Measurements from ENCODE around the gene PSG5.
"Not testable (repeated sequence)": the region's sequence is repeated elsewhere in the genome, so short reads cannot be mapped to it uniquely, and the experiment has no call there.

PSG5 gene

DNA sequence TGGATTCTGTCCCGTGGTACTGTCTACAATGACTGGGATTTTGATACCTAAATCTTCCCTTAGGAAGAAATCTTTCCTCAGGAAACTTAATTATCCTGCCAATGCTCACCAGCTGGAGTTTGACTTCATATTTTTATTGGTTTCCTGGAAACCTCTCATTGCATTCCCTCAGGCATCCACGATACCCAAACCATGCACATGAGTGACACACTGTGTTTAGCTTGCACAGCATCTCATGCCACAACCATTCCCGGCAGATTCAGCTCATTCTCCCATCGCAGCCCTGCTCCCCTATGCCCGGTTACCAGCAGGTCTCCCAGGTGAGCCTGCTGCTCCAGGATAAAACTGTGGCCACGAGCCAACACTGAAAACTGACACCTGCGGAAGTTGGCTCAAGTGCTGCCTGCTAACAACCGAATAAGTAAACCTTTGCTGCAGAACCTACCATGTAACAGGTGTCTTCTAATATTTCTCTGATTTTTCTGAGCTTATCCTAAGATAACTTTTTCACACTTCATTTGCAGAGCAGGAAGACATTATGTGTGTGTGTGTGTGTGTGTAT, 55.0 kb downstream of the PSG5 start:
- no CpG with 5 or more reads among the region's 8 CpGs for WGBS (ENCODE audit: extremely low coverage, insufficient coverage, insufficient read length)
- H3K18ac ChIP-seq (ENCODE audit: low read length); H3K4me3 ChIP-seq (ENCODE audit: low read depth, low read length); H3K27ac ChIP-seq (ENCODE audit: low read depth, low read length); H3K23ac ChIP-seq (ENCODE audit: low read length); H4K91ac ChIP-seq (ENCODE audit: low read depth, low read length); H3K4me1 ChIP-seq (ENCODE audit: control insufficient read depth in 1 of 2, insufficient read depth in 2 of 2, low read length in 2 of 2); H2BK120ac ChIP-seq (ENCODE audit: insufficient read depth, low read length, poor library complexity); H3K4ac ChIP-seq (ENCODE audit: low read depth, low read length); H3K27me3 ChIP-seq (ENCODE audit: insufficient read depth, low read length); H3K4me2 ChIP-seq (ENCODE audit: low read length); H2AFZ ChIP-seq (ENCODE audit: insufficient read depth, low read length, poor library complexity); H2BK12ac ChIP-seq (ENCODE audit: low read length); H2AK5ac ChIP-seq (ENCODE audit: low read length); H4K8ac ChIP-seq (ENCODE audit: low read depth, low read length); H3K14ac ChIP-seq (ENCODE audit: low read length); H3K79me1 ChIP-seq (ENCODE audit: low read length); H3K9ac ChIP-seq (ENCODE audit: low read length); H3K79me2 ChIP-seq (ENCODE audit: control insufficient read depth, insufficient read depth, low read length, poor library complexity); H4K12ac ChIP-seq (ENCODE audit: low read depth, low read length); H2BK5ac ChIP-seq (ENCODE audit: low read depth, low read length, poor library complexity); H3K36me3 ChIP-seq (ENCODE audit: control insufficient read depth in 1 of 2, insufficient read depth in 2 of 2, low read length in 2 of 2): not testable (repeated sequence)
- peak; percentile 91 to 93 for DNase-seq
- H3K9me3 ChIP-seq (ENCODE audit: insufficient read depth, low read depth, low read length): peaks cover 14% of the 10 kb centered on the region

DNA sequence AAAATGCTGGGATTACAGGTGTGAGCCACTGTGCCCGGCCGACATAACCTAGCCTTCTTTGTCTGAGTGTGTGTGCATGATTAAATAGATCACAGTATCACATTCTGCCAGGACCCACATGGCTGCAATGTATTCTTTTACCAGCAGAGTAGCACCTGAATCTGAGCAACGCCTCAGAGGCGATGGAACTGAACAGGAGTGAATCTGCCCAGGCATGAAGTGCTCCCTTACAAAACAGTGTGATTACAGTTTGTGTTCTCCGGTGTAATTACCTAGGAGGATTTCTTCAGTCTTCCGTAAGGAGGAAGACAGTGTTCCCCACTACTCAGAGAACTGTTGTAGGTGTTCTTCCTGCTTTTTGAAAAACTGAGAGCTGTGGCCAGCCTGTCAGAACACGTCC, 57.1 kb downstream of the PSG5 start:
- not testable (repeated sequence) for H3K23ac ChIP-seq (ENCODE audit: low read length)
- WGBS (ENCODE audit: extremely low coverage, insufficient coverage, insufficient read length): no CpG with 5 or more reads among the region's 7 CpGs

DNA sequence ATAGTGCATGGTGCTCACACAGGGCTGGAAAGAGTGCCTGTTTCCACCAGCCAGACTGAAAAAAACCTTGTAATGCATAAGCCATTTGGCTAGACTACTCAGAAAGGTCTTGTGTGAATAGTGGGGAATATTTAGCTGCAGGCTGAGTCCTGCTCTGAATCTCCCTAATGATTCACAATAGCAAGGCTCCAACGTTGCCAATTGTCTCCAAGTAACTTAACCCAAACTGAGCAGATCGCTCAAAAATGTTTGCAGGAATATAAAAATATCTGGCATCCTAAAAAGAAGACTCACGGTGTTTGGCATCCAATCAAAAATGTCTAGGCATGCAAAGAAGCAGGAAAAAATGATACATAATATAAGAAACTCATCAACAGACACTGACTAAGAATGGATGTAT, 59.0 kb downstream of the PSG5 start:
- H3K9ac ChIP-seq (ENCODE audit: low read length); H2BK5ac ChIP-seq (ENCODE audit: low read depth, low read length, poor library complexity); H3K27ac ChIP-seq (ENCODE audit: low read depth, low read length); H3K4me1 ChIP-seq (ENCODE audit: control insufficient read depth in 1 of 2, insufficient read depth in 2 of 2, low read length in 2 of 2); H2BK120ac ChIP-seq (ENCODE audit: insufficient read depth, low read length, poor library complexity); H4K91ac ChIP-seq (ENCODE audit: low read depth, low read length); H2BK12ac ChIP-seq (ENCODE audit: low read length); H2AFZ ChIP-seq (ENCODE audit: insufficient read depth, low read length, poor library complexity); H3K4ac ChIP-seq (ENCODE audit: low read depth, low read length); H3K36me3 ChIP-seq (ENCODE audit: control insufficient read depth in 1 of 2, insufficient read depth in 2 of 2, low read length in 2 of 2); H3K4me3 ChIP-seq (ENCODE audit: low read depth, low read length); H3K79me2 ChIP-seq (ENCODE audit: control insufficient read depth, insufficient read depth, low read length, poor library complexity); H3K23ac ChIP-seq (ENCODE audit: low read length); H3K4me2 ChIP-seq (ENCODE audit: low read length); H4K8ac ChIP-seq (ENCODE audit: low read depth, low read length); H2AK5ac ChIP-seq (ENCODE audit: low read length); H3K14ac ChIP-seq (ENCODE audit: low read length); H3K79me1 ChIP-seq (ENCODE audit: low read length); H3K18ac ChIP-seq (ENCODE audit: low read length); H3K27me3 ChIP-seq (ENCODE audit: insufficient read depth, low read length); H4K12ac ChIP-seq (ENCODE audit: low read depth, low read length): not testable (repeated sequence)
- H3K9me3 ChIP-seq (ENCODE audit: insufficient read depth, low read depth, low read length): peaks cover 12% of the 10 kb centered on the region
- DNase-seq: peak; percentile 25 to 63
- no CpG with 5 or more reads among the region's 3 CpGs for WGBS (ENCODE audit: extremely low coverage, insufficient coverage, insufficient read length)

More for the DNA sequence above, 57.1 kb downstream of the PSG5 start:
- not testable (repeated sequence) for H4K8ac ChIP-seq (ENCODE audit: low read depth, low read length); H3K18ac ChIP-seq (ENCODE audit: low read length); H3K14ac ChIP-seq (ENCODE audit: low read length); H3K4me1 ChIP-seq (ENCODE audit: control insufficient read depth in 1 of 2, insufficient read depth in 2 of 2, low read length in 2 of 2); H3K79me2 ChIP-seq (ENCODE audit: control insufficient read depth, insufficient read depth, low read length, poor library complexity); H3K4ac ChIP-seq (ENCODE audit: low read depth, low read length); H3K36me3 ChIP-seq (ENCODE audit: control insufficient read depth in 1 of 2, insufficient read depth in 2 of 2, low read length in 2 of 2); H3K27me3 ChIP-seq (ENCODE audit: insufficient read depth, low read length); H3K27ac ChIP-seq (ENCODE audit: low read depth, low read length); H3K4me3 ChIP-seq (ENCODE audit: low read depth, low read length); H2AFZ ChIP-seq (ENCODE audit: insufficient read depth, low read length, poor library complexity); H2AK5ac ChIP-seq (ENCODE audit: low read length); H4K12ac ChIP-seq (ENCODE audit: low read depth, low read length); H3K4me2 ChIP-seq (ENCODE audit: low read length); H2BK12ac ChIP-seq (ENCODE audit: low read length); H2BK120ac ChIP-seq (ENCODE audit: insufficient read depth, low read length, poor library complexity); H3K9ac ChIP-seq (ENCODE audit: low read length); H3K79me1 ChIP-seq (ENCODE audit: low read length); H4K91ac ChIP-seq (ENCODE audit: low read depth, low read length); H2BK5ac ChIP-seq (ENCODE audit: low read depth, low read length, poor library complexity)
- peaks cover 14% of the 10 kb centered on the region for H3K9me3 ChIP-seq (ENCODE audit: insufficient read depth, low read depth, low read length)
- DNase-seq: peak in 1 of 2 donors; percentile 41

- no CpG with 5 or more reads among the region's 4 CpGs for WGBS (ENCODE audit: extremely low coverage, insufficient coverage, insufficient read length)
- H3K4me1 ChIP-seq (ENCODE audit: control insufficient read depth in 1 of 2, insufficient read depth in 2 of 2, low read length in 2 of 2): no peaks in the 10 kb centered on the region
- no peaks in the 10 kb centered on the region for H3K79me1 ChIP-seq (ENCODE audit: low read length)
- no peaks in the 10 kb centered on the region for H3K36me3 ChIP-seq (ENCODE audit: control insufficient read depth in 1 of 2, insufficient read depth in 2 of 2, low read length in 2 of 2)
- no peak overlapping the region for H2AFZ ChIP-seq (ENCODE audit: insufficient read depth, low read length, poor library complexity)
- peaks cover 14% of the 10 kb centered on the region for H3K9me3 ChIP-seq (ENCODE audit: insufficient read depth, low read depth, low read length)
- H3K4me3 ChIP-seq (ENCODE audit: low read depth, low read length): no peak overlapping the region
- no peaks in the 10 kb centered on the region for H3K79me2 ChIP-seq (ENCODE audit: control insufficient read depth, insufficient read depth, low read length, poor library complexity)
- H3K4me2 ChIP-seq (ENCODE audit: low read length): no peak overlapping the region
- no peak overlapping the region for H2BK5ac ChIP-seq (ENCODE audit: low read depth, low read length, poor library complexity)
- DNase-seq: peak; percentile 64 to 79
- H4K91ac ChIP-seq (ENCODE audit: low read depth, low read length): no peak overlapping the region
- H2BK120ac ChIP-seq (ENCODE audit: insufficient read depth, low read length, poor library complexity): no peak overlapping the region
- H3K27me3 ChIP-seq (ENCODE audit: insufficient read depth, low read length): no peaks in the 10 kb centered on the region
- H3K23ac ChIP-seq (ENCODE audit: low read length): no peak overlapping the region
- no peak overlapping the region for H4K12ac ChIP-seq (ENCODE audit: low read depth, low read length)
- no peak overlapping the region for H2BK12ac ChIP-seq (ENCODE audit: low read length)
- no peak overlapping the region for H4K8ac ChIP-seq (ENCODE audit: low read depth, low read length)
- no peak overlapping the region for H3K27ac ChIP-seq (ENCODE audit: low read depth, low read length)
- no peak overlapping the region for H3K18ac ChIP-seq (ENCODE audit: low read length)
- H3K4ac ChIP-seq (ENCODE audit: low read depth, low read length): no peak overlapping the region
- H3K14ac ChIP-seq (ENCODE audit: low read length): no peak overlapping the region
- no peak overlapping the region for H3K9ac ChIP-seq (ENCODE audit: low read length)
- H2AK5ac ChIP-seq (ENCODE audit: low read length): no peak overlapping the region
Observed at GRCh38 chr19:43126720-43127119, 59.6 kb downstream of the PSG5 start.
